HG03558 (cell line): ENCODE results near the gene PAM16.

ENCODE experiments used
- ATAC-seq: cut with Tn5 transposase; IDR thresholded peaks from one replicate; pipeline ENCODE4 v1.9.1; 2021; ENCODE audit warnings: moderate number of reproducible peaks; ENCODE audit not compliant: unreplicated experiment; ENCODE audit errors: extremely low read depth

Gene PAM16

GRCh38 chr16:4372001-4372577 lies 21.0 kb upstream of the PAM16 start:
- ATAC-seq: no peak

DNA sequence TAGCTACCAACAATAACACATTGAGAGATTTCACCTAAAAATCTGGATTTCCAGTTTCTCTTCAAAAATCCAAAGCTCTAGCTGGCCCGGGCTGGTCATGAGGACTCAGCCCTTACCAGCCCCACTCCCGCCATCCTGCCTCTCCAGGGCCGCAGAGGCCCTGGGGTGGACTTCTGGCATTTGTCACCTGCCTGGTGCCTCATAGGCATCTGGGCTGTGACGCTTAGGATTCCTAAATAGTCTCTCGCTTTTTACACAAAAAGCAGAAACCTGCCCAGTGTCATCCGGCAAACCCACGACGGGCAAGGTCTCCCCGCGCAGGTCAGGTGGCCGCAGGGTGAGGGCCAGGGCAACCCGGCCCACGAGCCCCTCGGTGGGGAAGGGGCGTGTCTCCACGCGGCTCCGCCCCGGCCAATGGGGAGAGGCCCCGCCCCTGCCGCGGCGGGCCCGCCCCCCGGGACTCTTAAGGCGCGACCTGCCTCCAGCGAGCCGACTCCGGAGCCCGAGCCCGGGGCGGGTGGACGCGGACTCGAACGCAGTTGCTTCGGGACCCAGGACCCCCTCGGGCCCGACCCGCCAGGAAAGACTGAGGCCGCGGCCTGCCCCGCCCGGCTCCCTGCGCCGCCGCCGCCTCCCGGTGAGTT lies 20.4 kb upstream of the PAM16 start, which contains the start of gene VASN:
Gene VASN, plus strand, starts transcription at position 492 of the 644 bp plus-strand sequence. CDS start 9,030 bp downstream, outside the sequence.
- ATAC-seq: no peak

DNA sequence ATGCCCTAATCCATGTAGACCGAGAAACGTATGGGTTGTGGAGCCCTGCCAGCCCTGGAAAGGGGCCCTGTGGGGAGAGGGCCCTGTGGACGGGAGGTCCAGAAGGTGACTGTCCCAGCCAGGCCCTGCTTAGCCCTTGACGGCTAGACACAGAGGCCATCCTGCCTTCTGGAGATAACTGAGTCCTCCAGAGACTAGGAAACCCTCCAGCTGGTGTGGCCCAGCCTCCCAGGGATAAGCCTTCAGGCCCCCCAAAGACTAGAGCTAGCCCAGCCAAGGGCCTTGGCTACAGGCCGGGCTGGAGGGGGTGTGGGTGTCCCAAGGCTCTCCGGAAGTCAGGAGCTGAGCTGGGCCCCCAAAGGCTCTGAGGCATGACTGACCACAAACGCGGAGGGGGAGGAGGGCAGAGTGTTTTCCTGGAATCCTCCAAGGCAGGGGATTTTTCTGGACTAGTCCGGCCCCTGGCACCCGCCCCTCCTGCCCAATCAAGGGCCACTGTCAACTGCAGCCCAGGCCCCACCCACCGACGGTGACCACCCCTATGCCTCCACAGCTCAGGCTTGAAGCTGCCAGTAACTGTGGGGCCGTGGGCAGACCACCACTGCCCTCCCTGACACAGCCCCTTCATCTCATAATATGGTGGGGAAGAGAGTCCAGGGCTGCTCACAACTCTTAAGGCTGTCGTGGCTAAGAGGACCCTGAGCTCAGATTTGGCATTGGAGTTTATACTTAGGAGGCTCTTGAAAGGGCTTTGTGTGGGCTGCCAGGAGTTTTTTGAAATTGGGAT lies 19.6 kb upstream of the PAM16 start:
- ATAC-seq: no peak

GRCh38 chr16:4370151-4370550 lies 19.0 kb upstream of the PAM16 start:
- ATAC-seq: no peak

DNA sequence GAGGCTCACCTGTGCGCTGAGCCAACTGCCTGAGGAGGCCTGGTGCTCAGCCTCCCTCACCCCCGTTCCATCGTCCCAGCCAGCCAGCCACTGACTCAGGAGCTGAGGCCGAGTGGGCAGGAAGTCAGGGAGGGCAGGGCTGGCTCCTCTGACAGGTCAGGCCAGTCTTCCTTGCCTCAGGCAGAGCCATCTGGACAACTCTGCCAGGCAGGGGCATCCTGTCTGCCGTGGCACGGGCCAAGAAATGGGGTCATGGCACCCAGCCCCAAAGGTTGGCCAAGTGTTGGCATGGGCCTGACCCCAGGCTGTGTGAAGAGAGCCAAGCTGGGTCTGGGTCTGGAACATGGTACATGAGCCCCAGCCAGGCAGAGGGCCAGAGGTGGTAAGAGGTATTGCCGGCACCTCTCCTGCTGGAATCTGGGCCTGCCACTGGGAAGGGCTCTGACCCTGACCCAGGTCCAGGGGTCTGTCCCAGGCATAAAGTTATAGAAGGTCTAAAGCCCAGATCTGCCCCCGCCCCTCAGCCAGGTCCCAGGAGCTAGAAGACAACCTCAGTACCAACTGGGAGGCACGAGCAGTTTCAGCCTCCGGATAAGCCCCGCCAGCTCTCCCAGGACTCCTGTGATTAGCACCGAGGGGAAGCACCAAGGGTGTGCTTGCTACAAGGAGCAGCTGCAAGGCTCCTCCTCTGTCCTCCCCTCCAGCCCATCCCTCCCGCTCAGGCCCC lies 18.0 kb upstream of the PAM16 start:
- ATAC-seq: no peak

DNA sequence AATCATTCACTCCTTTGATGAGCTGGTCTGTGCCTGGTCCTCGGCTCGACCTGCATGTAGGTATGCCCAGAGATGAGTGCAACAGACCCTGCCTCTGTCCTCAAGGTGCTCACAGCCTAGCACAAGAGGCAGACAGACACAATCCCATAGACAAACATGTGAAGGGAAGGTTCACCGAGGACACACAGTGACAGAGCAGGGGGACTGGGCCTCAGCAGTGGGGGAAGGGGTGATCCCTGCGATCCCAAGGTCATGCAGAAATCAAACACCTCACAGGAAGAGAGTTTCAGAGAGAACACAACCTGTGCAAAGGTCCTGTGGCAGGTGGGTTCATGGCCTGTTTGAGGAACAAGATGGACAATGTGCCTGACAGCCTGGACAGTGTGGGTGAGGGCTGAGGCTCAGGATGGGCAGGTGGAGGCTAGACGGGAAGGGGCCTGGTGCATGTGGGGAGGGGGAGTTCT lies 16.3 kb upstream of the PAM16 start:
- no peak for ATAC-seq

- no peak for ATAC-seq
Observed at GRCh38 chr16:4366016-4366415, 14.9 kb upstream of the PAM16 start.

DNA sequence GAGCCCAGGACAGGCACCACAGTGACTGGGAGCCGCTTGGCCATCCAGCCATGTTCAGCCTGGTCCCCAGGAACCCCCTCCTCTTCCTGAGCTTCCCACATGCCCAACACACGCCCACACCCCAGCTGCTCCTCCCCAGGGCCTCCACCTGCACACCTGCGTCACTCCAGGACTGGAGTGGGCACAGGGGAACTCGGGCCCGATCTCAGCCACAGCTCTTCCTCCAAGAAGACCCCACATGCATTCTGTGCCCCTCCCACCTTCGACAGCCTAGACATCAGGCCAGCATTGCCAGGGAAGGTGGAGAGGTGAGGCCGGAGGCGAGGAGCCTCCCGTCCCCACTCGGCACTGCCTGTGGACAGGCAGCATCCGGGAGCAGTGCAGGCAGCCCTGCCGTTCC lies 14.5 kb upstream of the PAM16 start:
- ATAC-seq: no peak

- no peak for ATAC-seq
Observed at GRCh38 chr16:4365014-4365406, 13.9 kb upstream of the PAM16 start.

- ATAC-seq: no peak
Observed at GRCh38 chr16:4364196-4365013, 13.3 kb upstream of the PAM16 start.

GRCh38 chr16:4362476-4363135 lies 11.5 kb upstream of the PAM16 start:
- no peak for ATAC-seq

DNA sequence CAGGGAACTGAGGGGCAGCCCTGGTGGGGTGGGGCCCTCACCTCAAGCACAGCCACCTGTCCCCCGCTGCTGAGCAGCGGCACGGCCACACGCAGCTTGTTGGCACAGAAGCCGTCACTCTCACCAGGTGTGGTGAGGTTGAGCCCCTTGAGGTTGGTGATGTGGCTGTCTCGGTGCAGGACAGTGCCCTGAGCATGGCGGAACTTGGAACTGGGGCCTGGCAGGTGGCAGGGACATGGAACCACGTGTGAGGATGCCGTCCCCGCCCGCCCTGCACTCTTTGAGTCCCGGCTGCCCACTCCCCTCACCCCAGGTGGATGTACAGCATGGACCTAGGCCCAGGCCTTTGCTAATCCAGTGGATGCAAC lies 10.8 kb upstream of the PAM16 start:
- ATAC-seq: no peak

GRCh38 chr16:4361033-4361943 lies 10.2 kb upstream of the PAM16 start:
- ATAC-seq: no peak

DNA sequence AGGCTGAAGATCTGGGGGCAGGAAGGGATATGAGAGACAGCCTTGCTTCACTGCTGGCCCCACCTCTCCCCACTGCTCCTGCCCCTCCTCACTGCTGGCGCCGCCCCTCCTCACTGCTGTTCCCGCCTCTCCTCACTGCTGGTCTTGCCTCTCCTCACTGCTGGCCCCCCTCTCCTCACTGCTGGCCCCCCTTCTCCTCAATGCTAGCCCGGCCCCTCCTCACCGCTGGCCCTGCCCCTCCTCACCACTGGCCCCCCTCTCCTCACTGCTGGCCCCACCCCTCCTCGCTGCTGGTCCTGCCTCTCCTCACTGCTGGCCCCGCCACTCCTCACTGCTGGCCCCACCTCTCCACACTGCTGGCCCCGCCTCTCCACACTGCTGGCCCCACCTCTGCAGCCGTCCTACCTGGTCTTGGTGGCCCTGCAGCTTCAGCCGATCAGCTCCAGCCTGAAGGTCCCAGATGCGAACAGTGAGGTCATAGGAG lies 9.5 kb upstream of the PAM16 start:
- ATAC-seq: no peak

GRCh38 chr16:4359914-4360313 lies 8.8 kb upstream of the PAM16 start:
- no peak for ATAC-seq

DNA sequence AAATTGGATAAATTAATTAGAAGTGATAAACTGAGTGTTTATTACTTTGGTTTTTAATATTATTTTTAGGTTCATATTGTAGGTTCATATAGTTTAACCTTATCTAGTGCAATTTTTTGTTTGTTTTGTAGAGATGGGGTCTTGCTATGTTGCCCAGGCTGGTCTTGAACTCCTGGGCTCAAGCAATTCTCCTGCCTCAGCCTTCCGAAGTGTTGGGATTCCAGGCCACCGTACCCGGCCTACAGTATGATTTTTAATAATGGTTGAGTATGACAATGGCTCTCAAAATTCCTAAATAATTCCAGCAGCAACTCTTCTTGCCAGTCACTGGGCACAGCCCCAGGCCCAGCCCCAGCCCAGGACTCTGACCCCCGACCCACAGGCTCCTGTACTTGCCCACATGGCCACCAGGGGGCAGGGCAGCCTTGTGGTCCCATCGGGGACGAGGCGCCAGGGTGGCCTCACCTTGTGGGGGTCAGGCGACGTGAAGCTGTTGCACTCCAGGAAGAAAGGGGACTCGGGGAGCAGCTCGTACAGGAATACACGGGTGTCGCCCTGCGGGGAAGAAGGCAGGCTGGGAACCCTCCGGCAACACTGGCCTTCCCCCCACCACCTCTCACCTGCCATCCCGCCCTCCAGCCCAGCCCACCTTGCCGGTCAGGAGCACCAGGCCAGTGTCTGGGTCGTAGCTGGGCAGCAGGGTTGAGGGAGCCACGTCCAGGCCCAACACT lies 7.9 kb upstream of the PAM16 start:
- ATAC-seq: no peak

DNA sequence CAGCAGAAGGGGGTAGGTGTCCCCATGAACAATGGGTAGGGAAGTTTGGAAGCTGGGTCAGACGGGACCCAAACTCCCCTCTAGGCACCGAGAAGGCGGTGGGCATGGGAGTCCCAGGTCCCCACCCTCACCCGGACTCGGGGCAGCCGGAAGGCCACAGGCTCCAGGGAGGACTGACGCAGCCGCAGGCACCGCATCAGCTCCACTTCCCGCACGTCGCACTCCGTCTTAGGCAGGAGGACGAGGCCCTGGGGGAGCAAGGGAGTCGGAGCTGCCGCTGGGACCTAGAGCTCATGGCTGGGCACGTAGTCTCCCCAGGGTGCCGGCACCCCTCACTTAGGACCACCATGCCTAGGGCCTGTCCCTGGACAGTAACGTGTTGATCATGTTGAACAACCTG lies 7.1 kb upstream of the PAM16 start:
- ATAC-seq: no peak

DNA sequence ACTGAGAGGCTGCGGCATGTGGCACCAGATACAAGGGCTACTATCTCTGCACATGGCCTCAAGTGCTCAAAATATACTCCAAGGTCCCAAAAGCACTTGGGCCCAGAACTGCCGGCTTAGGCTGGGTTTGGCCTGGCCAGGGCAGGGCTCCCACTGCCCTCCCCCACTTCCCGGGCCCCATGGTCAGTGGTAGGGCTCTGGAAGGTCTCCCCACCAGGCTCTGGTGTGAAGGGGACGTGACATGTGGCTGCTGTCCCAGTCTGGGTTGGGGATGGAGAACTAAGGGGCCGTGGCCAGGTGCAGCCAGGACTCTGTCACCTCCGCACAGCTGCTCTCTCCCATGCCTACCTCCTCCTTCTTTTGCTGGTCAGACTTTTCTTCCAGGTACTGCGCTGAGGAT lies 5.7 kb upstream of the PAM16 start:
- no peak for ATAC-seq
